IMR-90 (cell line): ENCODE measurements around the gene HNRNPU. TPM values are rescaled to one million over a fixed set of nuclear protein-coding genes. Genes with fewer than 3 reads are reported as not detected.

Experiments used
- ATAC-seq: fragments of 200-7000 bp; cut with Tn5 transposase; 2 replicates; pipeline ENCODE4 v1.9.1; 2020; ENCODE audit warnings: low read depth, mild to moderate bottlenecking, moderate library complexity
- BruUV-seq: library from RNA; stranded (reverse); fragments of 400-500 nt; replicated peaks from 2 replicates; lab custom pipeline; 2021; lab: Mats Ljungman, UMichigan
- CTCF ChIA-PET: fragments of 300-600 bp; formaldehyde crosslinking; extraction: SDS; loops from one replicate; lab custom pipeline; 2021; ENCODE audit warnings: antibody characterized with exemption; lab: Yijun Ruan, JAX
- POLR2A ChIA-PET: fragments of 300-600 bp; sonication (Branson Sonifier 250); formaldehyde crosslinking; loops from one replicate; lab custom pipeline; 2022; ENCODE audit warnings: antibody characterized with exemption; ENCODE audit not compliant: unreplicated experiment; lab: Charles Lee
- DNase-seq: peaks from one replicate; pipeline ENCODE4 v3.0.0; 2013
- H2AFZ ChIP-seq: replicated peaks from 2 replicates; pipeline ENCODE3; 2013; ENCODE audit warnings: low read length, mild to moderate bottlenecking; ENCODE audit not compliant: poor library complexity
- H2AK5ac ChIP-seq: 2 replicates; pipeline ENCODE4 v1.6.1; 2013; ENCODE audit warnings: low read depth, low read length, inconsistent platforms
- H2AK9ac ChIP-seq: replicated peaks from 2 replicates; pipeline ENCODE3; 2013; ENCODE audit warnings: mild to moderate bottlenecking, low read depth, low read length, moderate library complexity; ENCODE audit not compliant: poor library complexity
- H2BK120ac ChIP-seq: 2 replicates; pipeline ENCODE4 v1.6.1; 2013; ENCODE audit warnings: low read depth, low read length, inconsistent platforms
- H2BK15ac ChIP-seq: 3 replicates; pipeline ENCODE4 v1.6.1; 2013; ENCODE audit warnings: low read depth, low read length, inconsistent platforms
- H2BK20ac ChIP-seq: 2 replicates; pipeline ENCODE4 v1.6.1; 2013; ENCODE audit warnings: low read depth, mild to moderate bottlenecking, inconsistent platforms, low read length, moderate library complexity
- H2BK5ac ChIP-seq: 2 replicates; pipeline ENCODE4 v1.6.1; 2013; ENCODE audit warnings: mild to moderate bottlenecking, low read depth, low read length, inconsistent platforms; ENCODE audit not compliant: poor library complexity, severe bottlenecking
- H3K14ac ChIP-seq: replicated peaks from 2 replicates; pipeline ENCODE4 v1.6.1; 2013; ENCODE audit warnings: low read depth, low read length, inconsistent platforms
- H3K18ac ChIP-seq: 2 replicates; pipeline ENCODE4 v1.6.1; 2013; ENCODE audit warnings: low read depth, low read length, control low read depth
- H3K23ac ChIP-seq: 2 replicates; pipeline ENCODE4 v1.6.1; 2013; ENCODE audit warnings: low read depth, low read length, inconsistent platforms
- H3K27ac ChIP-seq: 2 replicates; pipeline ENCODE4 v1.5.1; 2013; ENCODE audit warnings: mild to moderate bottlenecking, control low read depth, low read length; ENCODE audit not compliant: insufficient read depth
- H3K27me3 ChIP-seq: 2 replicates; pipeline ENCODE4 v1.6.1; 2013; ENCODE audit warnings: low read length; ENCODE audit not compliant: control insufficient read depth, insufficient read depth
- H3K36me3 ChIP-seq: 2 replicates; pipeline ENCODE4 v1.6.1; 2013; ENCODE audit warnings: low read length, mixed read lengths; ENCODE audit not compliant: control insufficient read depth, insufficient read depth
- H3K4ac ChIP-seq: 2 replicates; pipeline ENCODE4 v1.6.1; 2013; ENCODE audit warnings: low read depth, low read length, inconsistent platforms
- H3K4me1 ChIP-seq: 2 replicates; pipeline ENCODE4 v1.6.1; 2013; ENCODE audit warnings: low read length, mixed read lengths; ENCODE audit not compliant: control insufficient read depth, insufficient read depth
- H3K4me2 ChIP-seq: 2 replicates; pipeline ENCODE4 v1.6.1; 2013; ENCODE audit warnings: low read depth, mild to moderate bottlenecking, control low read depth, low read length, moderate library complexity
- H3K4me3 ChIP-seq: 2 replicates; pipeline ENCODE4 v1.5.1; 2013; ENCODE audit warnings: low read depth, mild to moderate bottlenecking, control low read depth, low read length, moderate library complexity; ENCODE audit not compliant: insufficient read depth
- H3K56ac ChIP-seq: 2 replicates; pipeline ENCODE4 v1.6.1; 2013; ENCODE audit warnings: low read length, inconsistent platforms; ENCODE audit not compliant: insufficient read depth; ENCODE audit errors: extremely low read depth
- H3K79me1 ChIP-seq, 2 experiments: 2 replicates each; pipeline ENCODE4 v1.6.1; 2013; ENCODE audit warnings: low read length in 2 of 2, inconsistent platforms in 1 of 2, low read depth in 1 of 2
- H3K9ac ChIP-seq: 2 replicates; pipeline ENCODE4 v1.6.1; 2013; ENCODE audit warnings: low read depth, low read length, control low read depth
- H3K9me1 ChIP-seq: 2 replicates; pipeline ENCODE4 v1.6.1; 2013; ENCODE audit warnings: low read length, inconsistent platforms; ENCODE audit not compliant: insufficient read depth
- H3K9me3 ChIP-seq: 2 replicates; pipeline ENCODE4 v1.6.1; 2013; ENCODE audit warnings: low read length; ENCODE audit not compliant: control insufficient read depth, insufficient read depth
- H4K20me1 ChIP-seq: 2 replicates; pipeline ENCODE4 v1.6.1; 2013; ENCODE audit warnings: low read length, inconsistent platforms; ENCODE audit not compliant: insufficient read depth
- H4K5ac ChIP-seq: 2 replicates; pipeline ENCODE4 v1.6.1; 2013; ENCODE audit warnings: mild to moderate bottlenecking, low read depth, low read length, control low read depth
- H4K8ac ChIP-seq, 2 experiments: 2 replicates each; pipeline ENCODE4 v1.6.1; 2013; ENCODE audit warnings: low read depth in 2 of 2, low read length in 2 of 2, control low read depth in 1 of 2, inconsistent platforms in 1 of 2
- H4K91ac ChIP-seq: 2 replicates; pipeline ENCODE4 v1.6.1; 2013; ENCODE audit warnings: low read depth, low read length, inconsistent platforms; ENCODE audit not compliant: insufficient read depth
- CEBPB ChIP-seq: IDR thresholded peaks from 2 replicates; pipeline ENCODE4 v1.6.1; 2012; ENCODE audit warnings: low read depth, low read length, improper control_type of control experiment
- CHD1 ChIP-seq: IDR thresholded peaks from 2 replicates; pipeline ENCODE4 v1.6.1; 2012; ENCODE audit warnings: low read depth, low read length, improper control_type of control experiment
- FOS ChIP-seq: fragments of 150-350 bp; IDR thresholded peaks from 2 replicates; pipeline ENCODE4 v1.6.1; 2016; ENCODE audit warnings: low read depth, low read length
- MAZ ChIP-seq: IDR thresholded peaks from 2 replicates; pipeline ENCODE4 v1.6.1; 2012; ENCODE audit warnings: low read depth, mild to moderate bottlenecking, low read length, improper control_type of control experiment, moderate library complexity, borderline replicate concordance
- MXI1 ChIP-seq: IDR thresholded peaks from 2 replicates; pipeline ENCODE4 v1.6.1; 2012; ENCODE audit warnings: low read depth, mild to moderate bottlenecking, low read length, moderate library complexity, borderline replicate concordance
- NFE2L2 ChIP-seq: fragments of 150-350 bp; IDR thresholded peaks from 2 replicates; pipeline ENCODE4 v1.6.1; 2016; ENCODE audit warnings: low read depth, mild to moderate bottlenecking, low read length
- POLR2A ChIP-seq: IDR thresholded peaks from 2 replicates; pipeline ENCODE4 v1.6.1; 2012; ENCODE audit warnings: mild to moderate bottlenecking, low read depth, low read length
- RCOR1 ChIP-seq: IDR thresholded peaks from 2 replicates; pipeline ENCODE4 v1.6.1; 2012; ENCODE audit warnings: mild to moderate bottlenecking, low read length, improper control_type of control experiment; ENCODE audit not compliant: insufficient replicate concordance
- RFX5 ChIP-seq: IDR thresholded peaks from 2 replicates; pipeline ENCODE4 v1.8.0; 2012; ENCODE audit warnings: low read depth, mild to moderate bottlenecking, low read length, moderate library complexity
- SMC3 ChIP-seq: fragments of 150-350 bp; IDR thresholded peaks from 2 replicates; pipeline ENCODE4 v1.6.1; 2016; ENCODE audit warnings: low read depth, mild to moderate bottlenecking, antibody characterized with exemption, low read length, moderate library complexity
- WGBS, 2 experiments: methylation state at CpG; one replicate each; pipeline versions ENCODE4 v1.1.5 to v1.1.7; 2013; ENCODE audit warnings: missing lambda C conversion rate in 2 of 2; ENCODE audit not compliant: insufficient read length in 1 of 2; ENCODE audit errors: extremely low coverage in 2 of 2; 5-methylcytosine and 5-hydroxymethylcytosine counted together
- dilution Hi-C: fragments of 300-500 bp; cut with HindIII; formaldehyde crosslinking; loops from one replicate; pipeline ENCODE4 v1.14.3; 2018; ENCODE audit warnings: low sequenced_read_pairs; ENCODE audit not compliant: unreplicated experiment
- in situ Hi-C: fragments of 300-500 bp; cut with MboI; formaldehyde crosslinking; loops from 3 replicates; pipeline ENCODE4 v1.14.3; 2019; ENCODE audit warnings: low sequenced_read_pairs, inconsistent platforms, mixed read lengths
- intact Hi-C: fragments of 100-400 bp; cut with micrococcal nuclease; formaldehyde crosslinking; loops from 2 replicates; pipeline ENCODE4 v1.10.0; 2022
- polyA plus RNA-seq, 3 experiments: library from polyadenylated mRNA; depleted of rRNA; stranded (reverse); fragments of >200 nt; gene quantifications; 2 replicates each; pipeline ENCODE4 v1.2.3, GENCODE V29; 2012; ENCODE audit warnings: low replicate concordance in 1 of 3
- total RNA-seq: library from RNA; depleted of rRNA; stranded (reverse); fragments of >200 nt; gene quantifications from 2 replicates; pipeline ENCODE4 v1.2.3, GENCODE V29; 2012
- TF ChIP-seq, protein P1 (sequence below): fragments of 150-350 bp; IDR thresholded peaks from 2 replicates; pipeline ENCODE4 v1.6.1; 2017; ENCODE audit warnings: mild to moderate bottlenecking, antibody characterized with exemption, low read length, low read depth
- TF ChIP-seq, protein P2 (sequence below): fragments of 150-350 bp; IDR thresholded peaks from 2 replicates; pipeline ENCODE4 v1.6.1; 2016; ENCODE audit warnings: low read depth, mild to moderate bottlenecking, low read length, moderate library complexity, borderline replicate concordance
- TF ChIP-seq, protein P3 (sequence below): conservative IDR thresholded peaks from 2 replicates; pipeline ENCODE4 v1.5.1; 2012; ENCODE audit warnings: mild to moderate bottlenecking, low read depth, low read length, improper control_type of control experiment

The HNRNPU gene
- total and polyA plus RNA-seq, 2 of the 4 experiments (the other 2 are of a cell fraction) = 151 to 169 TPM

DNA sequence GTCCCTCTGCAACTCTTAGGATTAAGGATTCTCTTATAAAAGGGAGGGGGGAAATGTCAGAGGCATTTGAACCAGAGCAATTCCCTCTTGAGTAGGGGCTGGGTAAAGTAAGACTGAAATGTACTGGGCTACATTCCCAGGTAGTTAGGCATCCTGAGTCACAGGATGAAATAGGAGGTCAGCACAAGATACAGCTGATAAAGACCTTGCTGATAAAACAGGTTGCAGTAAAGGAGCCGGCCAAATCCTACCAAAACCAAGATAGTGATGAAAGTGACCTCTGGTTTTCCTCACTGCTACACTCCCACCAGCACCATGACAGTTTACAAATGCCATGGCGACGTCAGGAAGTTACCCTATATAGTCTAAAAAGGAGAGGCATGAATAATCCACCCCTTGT lies 43.2 kb downstream of the HNRNPU start:
- Histone ChIP-seq H2BK15ac (no peak overlapping the region), H2BK20ac (no peak overlapping the region), H3K36me3 (no peaks in the 10 kb centered on the region), H3K9me3 (no peaks in the 10 kb centered on the region), H4K91ac (no peak overlapping the region), H3K4ac (no peak overlapping the region), H3K4me1 (no peaks in the 10 kb centered on the region), H3K9me1 (no peaks in the 10 kb centered on the region), H3K27me3 (no peaks in the 10 kb centered on the region; the same call in 1 of the 2 replicates), H3K23ac (no peak overlapping the region), H3K14ac (no peak overlapping the region), H4K5ac (no peak overlapping the region), H3K27ac (no peak overlapping the region), H3K18ac (no peak overlapping the region), H3K9ac (no peak overlapping the region), H2AFZ (no peak overlapping the region), H2BK5ac (no peak overlapping the region), H3K4me3 (no peak overlapping the region), H2AK9ac (no peak overlapping the region), H4K20me1 (no peaks in the 10 kb centered on the region), H3K4me2 (no peak overlapping the region), H2AK5ac (no peak overlapping the region), H2BK120ac (no peak overlapping the region), H3K56ac (no peak overlapping the region), H4K8ac (no peak overlapping the region), H3K79me1 (no peaks in the 10 kb centered on the region)
- no peak for TF ChIP-seq FOS
- TF ChIP-seq, protein P1, sequence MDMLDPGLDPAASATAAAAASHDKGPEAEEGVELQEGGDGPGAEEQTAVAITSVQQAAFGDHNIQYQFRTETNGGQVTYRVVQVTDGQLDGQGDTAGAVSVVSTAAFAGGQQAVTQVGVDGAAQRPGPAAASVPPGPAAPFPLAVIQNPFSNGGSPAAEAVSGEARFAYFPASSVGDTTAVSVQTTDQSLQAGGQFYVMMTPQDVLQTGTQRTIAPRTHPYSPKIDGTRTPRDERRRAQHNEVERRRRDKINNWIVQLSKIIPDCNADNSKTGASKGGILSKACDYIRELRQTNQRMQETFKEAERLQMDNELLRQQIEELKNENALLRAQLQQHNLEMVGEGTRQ = no peak
- no peak for TF ChIP-seq RCOR1
- TF ChIP-seq CEBPB = no peak
- TF ChIP-seq MXI1 = no peak
- no peak for TF ChIP-seq POLR2A
- no peak for TF ChIP-seq SMC3
- TF ChIP-seq, protein P2, sequence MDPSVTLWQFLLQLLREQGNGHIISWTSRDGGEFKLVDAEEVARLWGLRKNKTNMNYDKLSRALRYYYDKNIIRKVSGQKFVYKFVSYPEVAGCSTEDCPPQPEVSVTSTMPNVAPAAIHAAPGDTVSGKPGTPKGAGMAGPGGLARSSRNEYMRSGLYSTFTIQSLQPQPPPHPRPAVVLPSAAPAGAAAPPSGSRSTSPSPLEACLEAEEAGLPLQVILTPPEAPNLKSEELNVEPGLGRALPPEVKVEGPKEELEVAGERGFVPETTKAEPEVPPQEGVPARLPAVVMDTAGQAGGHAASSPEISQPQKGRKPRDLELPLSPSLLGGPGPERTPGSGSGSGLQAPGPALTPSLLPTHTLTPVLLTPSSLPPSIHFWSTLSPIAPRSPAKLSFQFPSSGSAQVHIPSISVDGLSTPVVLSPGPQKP = no peak
- TF ChIP-seq MAZ = no peak
- TF ChIP-seq RFX5 = no peak
- TF ChIP-seq, protein P3, sequence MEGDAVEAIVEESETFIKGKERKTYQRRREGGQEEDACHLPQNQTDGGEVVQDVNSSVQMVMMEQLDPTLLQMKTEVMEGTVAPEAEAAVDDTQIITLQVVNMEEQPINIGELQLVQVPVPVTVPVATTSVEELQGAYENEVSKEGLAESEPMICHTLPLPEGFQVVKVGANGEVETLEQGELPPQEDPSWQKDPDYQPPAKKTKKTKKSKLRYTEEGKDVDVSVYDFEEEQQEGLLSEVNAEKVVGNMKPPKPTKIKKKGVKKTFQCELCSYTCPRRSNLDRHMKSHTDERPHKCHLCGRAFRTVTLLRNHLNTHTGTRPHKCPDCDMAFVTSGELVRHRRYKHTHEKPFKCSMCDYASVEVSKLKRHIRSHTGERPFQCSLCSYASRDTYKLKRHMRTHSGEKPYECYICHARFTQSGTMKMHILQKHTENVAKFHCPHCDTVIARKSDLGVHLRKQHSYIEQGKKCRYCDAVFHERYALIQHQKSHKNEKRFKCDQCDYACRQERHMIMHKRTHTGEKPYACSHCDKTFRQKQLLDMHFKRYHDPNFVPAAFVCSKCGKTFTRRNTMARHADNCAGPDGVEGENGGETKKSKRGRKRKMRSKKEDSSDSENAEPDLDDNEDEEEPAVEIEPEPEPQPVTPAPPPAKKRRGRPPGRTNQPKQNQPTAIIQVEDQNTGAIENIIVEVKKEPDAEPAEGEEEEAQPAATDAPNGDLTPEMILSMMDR = no peak
- no peak for TF ChIP-seq NFE2L2
- no peak for TF ChIP-seq CHD1
- in situ Hi-C loops (no loop called here), dilution Hi-C loops (no loop called here), intact Hi-C loops (no loop called here)
- no TSS peak for BruUV-seq
- ChIA-PET CTCF (no interaction called here), POLR2A (no interaction called here)
- no peak for ATAC-seq
- no CpG with 5 or more reads among the region's 3 CpGs for WGBS, 2 experiments
- no peak for DNase-seq
